Midbrain (tissue), 1 donor: ENCODE measurements around the gene FAM234B.

Experiments
- DNase-seq: peaks from one replicate; lab custom pipeline; 2025; lab: John Stamatoyannopoulos, UW

The FAM234B gene

GRCh38 chr12:13119826-13120225, 75.6 kb downstream of the FAM234B start:
- no peak for DNase-seq

GRCh38 chr12:13120413-13120812, 76.2 kb downstream of the FAM234B start:
- DNase-seq = no peak

GRCh38 chr12:13121568-13121967, 77.4 kb downstream of the FAM234B start:
- DNase-seq = no peak

- no peak for DNase-seq
Measured at GRCh38 chr12:13124656-13125505, 80.7 kb downstream of the FAM234B start.

- no peak for DNase-seq
Measured at GRCh38 chr12:13125996-13126395, 81.8 kb downstream of the FAM234B start.

- no peak for DNase-seq
Measured at GRCh38 chr12:13126494-13126893, 82.3 kb downstream of the FAM234B start.

- DNase-seq = no peak
Measured at GRCh38 chr12:13127444-13127843, 83.3 kb downstream of the FAM234B start.

- DNase-seq = no peak
Measured at GRCh38 chr12:13128291-13128965, 84.2 kb downstream of the FAM234B start.

GRCh38 chr12:13130981-13131380, 86.8 kb downstream of the FAM234B start:
- DNase-seq = no peak
